Lung (tissue), 12 donors: ENCODE data around the gene SLC6A2. TPM values are rescaled to one million over a fixed set of nuclear protein-coding genes. Genes with fewer than 3 reads are reported as not detected.
"Not testable (repeated sequence)": the region's sequence is repeated elsewhere in the genome, so short reads cannot be mapped to it uniquely, and the experiment has no call there.

Experiments used
- ATAC-seq: fragments of 200-7000 bp; cut with Tn5 transposase; one replicate; pipeline ENCODE4 v1.9.1; 2020; ENCODE audit warnings: moderate number of reproducible peaks; ENCODE audit not compliant: insufficient read depth, low FRiP score
- DNase-seq, 3 donors: peaks; one replicate each; pipeline ENCODE4 v3.0.0-alpha.2; 2013 to 2017
- H3K27ac ChIP-seq, 2 donors: one replicate each; pipeline ENCODE4 v1.5.1; 2013; ENCODE audit warnings: mild to moderate bottlenecking in 2 of 2, moderate library complexity in 2 of 2, control low read depth in 1 of 2, inconsistent platforms in 1 of 2, low read depth in 1 of 2, low read length in 1 of 2
- H3K27me3 ChIP-seq, 3 donors: one replicate each; pipeline ENCODE4 v1.5.1; 2013; ENCODE audit warnings: low read length in 2 of 3; ENCODE audit not compliant: control insufficient read depth in 3 of 3, insufficient read depth in 3 of 3
- H3K36me3 ChIP-seq, 4 donors: one replicate each; pipeline ENCODE4 v1.5.1; 2013; ENCODE audit warnings: low read length in 4 of 4, mild to moderate bottlenecking in 1 of 4, moderate library complexity in 1 of 4; ENCODE audit not compliant: control insufficient read depth in 4 of 4, insufficient read depth in 4 of 4
- H3K4me1 ChIP-seq, 5 donors: one replicate each; pipeline ENCODE4 v1.5.1; 2013; ENCODE audit warnings: low read length in 5 of 5, mild to moderate bottlenecking in 2 of 5, moderate library complexity in 1 of 5; ENCODE audit not compliant: control insufficient read depth in 5 of 5, insufficient read depth in 5 of 5
- H3K4me3 ChIP-seq: one replicate; pipeline ENCODE4 v1.5.1; 2013; ENCODE audit warnings: mild to moderate bottlenecking, control low read depth, moderate library complexity
- H3K9ac ChIP-seq, 2 donors: one replicate each; pipeline ENCODE4 v1.5.1; 2013; ENCODE audit warnings: low read length in 2 of 2, control low read depth in 1 of 2; ENCODE audit not compliant: insufficient read depth in 1 of 2
- H3K9me3 ChIP-seq, 4 donors: one replicate each; pipeline ENCODE4 v1.5.1; 2013; ENCODE audit warnings: low read length in 3 of 4, mild to moderate bottlenecking in 1 of 4, moderate library complexity in 1 of 4; ENCODE audit not compliant: control insufficient read depth in 4 of 4, insufficient read depth in 3 of 4
- WGBS, 2 donors: extraction: QIAGEN DNeasy Blood & Tissue Kit; methylation state at CpG; one replicate each; pipeline ENCODE4 v1.1.7; 2013; 5-methylcytosine and 5-hydroxymethylcytosine counted together
- polyA plus RNA-seq, 2 donors: library from polyadenylated mRNA; stranded (reverse); fragments of 200-250 nt; gene quantifications; one replicate each; pipeline ENCODE4 v1.2.1, GENCODE V29; 2013
- total RNA-seq, 2 donors: library from RNA; depleted of rRNA in 1 of 2; stranded (reverse); fragments of >200 nt in 1 of 2; gene quantifications; one replicate each; pipeline ENCODE4 v1.2.1, GENCODE V29; 2014 to 2021
- TF ChIP-seq, protein P1 (sequence below): IDR thresholded peaks from 2 replicates; pipeline ENCODE4 v1.5.1; 2012; ENCODE audit warnings: mild to moderate bottlenecking; ENCODE audit errors: control extremely low read depth, extremely low read depth
- donor health status: control.
- donor health status: control.
- donor health status: Bipolar disorder and iron deficiency.
- donor health status: healthy.
- donor health status: DM: yes; HTN: yes; CAD: no.

Gene SLC6A2
- total and polyA plus RNA-seq, 4 donors, result 0.02 to 0.26 TPM; not detected in 2

DNA sequence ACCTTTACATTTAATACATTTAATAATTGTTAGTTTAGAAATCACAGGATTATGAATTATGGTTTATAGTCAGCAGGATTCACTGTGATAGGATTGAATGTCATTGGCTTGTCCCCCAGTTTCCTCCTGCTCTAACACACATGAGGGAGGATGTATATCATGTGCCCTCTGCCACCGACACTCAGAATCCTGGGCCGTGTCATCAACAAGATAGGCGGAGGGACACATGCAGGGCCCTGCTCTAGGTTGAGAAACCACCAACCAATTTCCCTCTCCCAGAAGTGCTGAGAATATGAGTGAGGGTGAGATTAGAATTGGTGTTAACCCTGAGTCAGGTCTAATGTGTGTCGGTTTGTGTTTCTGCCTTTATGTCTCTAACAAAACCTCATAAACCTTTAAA is 92.0 kb downstream of the SLC6A2 start:
- Histone ChIP-seq H3K36me3 (no peaks in the 10 kb centered on the region), H3K9ac (no peak overlapping the region), H3K4me1 (no peaks in the 10 kb centered on the region), H3K27me3 (peaks cover 0 to 4% (median 0%) of the 10 kb centered on the region in 3 donors), H3K4me3 (no peak overlapping the region), H3K9me3 (peaks cover 0 to 4% (median 0%) of the 10 kb centered on the region in 4 donors), H3K27ac (no peak overlapping the region)
- TF ChIP-seq, protein P1, sequence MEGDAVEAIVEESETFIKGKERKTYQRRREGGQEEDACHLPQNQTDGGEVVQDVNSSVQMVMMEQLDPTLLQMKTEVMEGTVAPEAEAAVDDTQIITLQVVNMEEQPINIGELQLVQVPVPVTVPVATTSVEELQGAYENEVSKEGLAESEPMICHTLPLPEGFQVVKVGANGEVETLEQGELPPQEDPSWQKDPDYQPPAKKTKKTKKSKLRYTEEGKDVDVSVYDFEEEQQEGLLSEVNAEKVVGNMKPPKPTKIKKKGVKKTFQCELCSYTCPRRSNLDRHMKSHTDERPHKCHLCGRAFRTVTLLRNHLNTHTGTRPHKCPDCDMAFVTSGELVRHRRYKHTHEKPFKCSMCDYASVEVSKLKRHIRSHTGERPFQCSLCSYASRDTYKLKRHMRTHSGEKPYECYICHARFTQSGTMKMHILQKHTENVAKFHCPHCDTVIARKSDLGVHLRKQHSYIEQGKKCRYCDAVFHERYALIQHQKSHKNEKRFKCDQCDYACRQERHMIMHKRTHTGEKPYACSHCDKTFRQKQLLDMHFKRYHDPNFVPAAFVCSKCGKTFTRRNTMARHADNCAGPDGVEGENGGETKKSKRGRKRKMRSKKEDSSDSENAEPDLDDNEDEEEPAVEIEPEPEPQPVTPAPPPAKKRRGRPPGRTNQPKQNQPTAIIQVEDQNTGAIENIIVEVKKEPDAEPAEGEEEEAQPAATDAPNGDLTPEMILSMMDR, result no peak
- no peak for DNase-seq
- 77 to 80% methylated on average over 4 of the region's 4 CpGs for WGBS, 2 donors
- no peak for ATAC-seq

DNA sequence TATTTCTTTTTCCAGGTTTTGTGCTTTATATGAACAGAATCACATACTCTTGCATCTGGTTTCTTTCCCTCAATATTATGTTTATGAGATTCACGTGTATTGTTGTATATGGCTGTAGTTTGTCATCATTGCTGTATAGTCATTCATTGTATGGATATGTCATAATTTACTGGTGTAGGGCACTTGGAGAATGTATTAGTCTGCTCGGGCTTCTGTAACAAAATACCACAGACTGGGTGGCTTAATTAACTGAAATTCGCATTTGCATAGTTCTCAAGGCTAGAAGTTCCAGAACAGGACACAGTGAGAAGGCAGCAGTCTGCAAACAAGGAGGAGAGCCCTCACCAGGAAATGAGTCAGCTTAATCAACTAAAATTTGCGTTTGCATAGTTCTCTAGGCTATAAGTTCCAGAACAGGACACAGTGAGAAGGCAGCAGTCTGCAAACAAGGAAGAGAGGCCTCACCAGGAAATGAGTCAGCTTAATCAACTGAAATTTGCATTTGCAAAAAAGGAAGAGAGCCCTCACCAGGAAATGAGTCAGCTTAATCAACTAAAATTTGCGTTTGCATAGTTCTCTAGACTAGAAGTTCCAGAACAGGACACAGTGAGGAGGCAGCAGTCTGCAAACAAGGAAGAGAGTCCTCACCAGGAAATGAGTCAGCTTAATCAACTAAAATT is 96.8 kb downstream of the SLC6A2 start:
- not testable (repeated sequence) for H3K4me3 ChIP-seq, H3K9ac ChIP-seq, DNase-seq, H3K4me1 ChIP-seq, H3K27ac ChIP-seq, H3K9me3 ChIP-seq, ATAC-seq, H3K36me3 ChIP-seq, H3K27me3 ChIP-seq
- WGBS, 2 donors, result 57 to 59% methylated on average over 5 of the region's 5 CpGs

DNA sequence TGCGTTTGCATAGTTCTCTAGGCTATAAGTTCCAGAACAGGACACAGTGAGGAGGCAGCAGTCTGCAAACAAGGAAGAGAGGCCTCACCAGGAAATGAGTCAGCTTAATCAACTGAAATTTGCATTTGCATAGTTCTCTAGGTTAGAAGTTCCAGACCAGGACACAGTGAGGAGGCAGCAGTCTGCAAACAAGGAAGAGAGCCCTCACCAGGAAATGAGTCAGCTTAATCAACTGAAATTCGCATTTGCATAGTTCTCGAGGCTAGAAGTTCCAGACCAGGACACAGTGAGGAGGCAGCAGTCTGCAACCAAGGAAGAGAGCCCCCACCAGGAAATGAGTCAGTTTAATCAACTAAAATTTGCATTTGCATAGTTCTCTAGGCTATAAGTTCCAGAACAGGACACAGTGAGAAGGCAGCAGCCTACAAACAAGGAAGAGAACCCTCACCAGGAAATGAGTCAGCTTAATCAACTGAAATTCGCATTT is 97.4 kb downstream of the SLC6A2 start:
- H3K36me3 ChIP-seq, ATAC-seq, H3K4me1 ChIP-seq, H3K9ac ChIP-seq, H3K27me3 ChIP-seq, DNase-seq, H3K4me3 ChIP-seq, H3K9me3 ChIP-seq, H3K27ac ChIP-seq: not testable (repeated sequence)
- 33 to 37% methylated on average over 4 of the region's 4 CpGs for WGBS, 2 donors

Other genes starting within 250 kb of the SLC6A2 start
- 100 to 1,000 TPM; 218 to 291 TPM for gene MMP2, start 176.8 kb upstream of the SLC6A2 start, total RNA-seq
- gene MMP2, start 176.8 kb upstream of the SLC6A2 start, polyA plus RNA-seq, result 100 to 1,000 TPM in 1 of 2 donors, 10 to 100 TPM in 1; 41.9 to 119 TPM
- 10 to 100 TPM; 24.6 to 25.3 TPM for gene LPCAT2, start 146.9 kb upstream of the SLC6A2 start, total RNA-seq
- 10 to 100 TPM in 1 of 2 donors, 1 to 10 TPM in 1; 9.5 to 14.3 TPM for gene LPCAT2, start 146.9 kb upstream of the SLC6A2 start, polyA plus RNA-seq
- gene CAPNS2, start 89.3 kb upstream of the SLC6A2 start, total RNA-seq, result 1 to 10 TPM; 1.0 to 3.1 TPM
- gene CAPNS2, start 89.3 kb upstream of the SLC6A2 start, polyA plus RNA-seq, result under 1 TPM; 0.30 to 0.61 TPM
- 100 to 1,000 TPM in 1 of 2 donors, 10 to 100 TPM in 1; 77.7 to 253 TPM for gene CES1, start 177.1 kb downstream of the SLC6A2 start, total RNA-seq
- gene CES1, start 177.1 kb downstream of the SLC6A2 start, polyA plus RNA-seq, result 100 to 1,000 TPM in 1 of 2 donors, 10 to 100 TPM in 1; 61.8 to 598 TPM
- gene CES5A, start 219.4 kb downstream of the SLC6A2 start, total RNA-seq, result not detected
- gene CES5A, start 219.4 kb downstream of the SLC6A2 start, polyA plus RNA-seq, result not detected